Left lung (tissue), 14 donors: ENCODE results near the gene TPT1. TPM values are rescaled to one million over a fixed set of nuclear protein-coding genes. Genes with fewer than 3 reads are reported as not detected.
"Not testable (repeated sequence)": the region's sequence is repeated elsewhere in the genome, so short reads cannot be mapped to it uniquely, and the experiment has no call there.

Source experiments
- ATAC-seq: fragments of 200-7000 bp; cut with Tn5 transposase; one replicate; pipeline ENCODE4 v1.9.1; 2020; ENCODE audit warnings: moderate library complexity
- DNase-seq, 4 donors: peaks; one replicate each; pipeline ENCODE4 v3.0.0-alpha.2; 2013 to 2020
- H3K27ac ChIP-seq, 2 donors: fragments of 200-600 bp; sonication (generic) in 1 of 2; one replicate each; pipeline versions ENCODE4 v1.5.0 to v1.8.0; 2020 to 2021
- H3K27me3 ChIP-seq, 2 donors: fragments of 200-600 bp; sonication (generic) in 1 of 2; one replicate each; pipeline versions ENCODE4 v1.5.0 to v1.8.0; 2020 to 2021
- H3K36me3 ChIP-seq, 2 donors: fragments of 200-600 bp; sonication (generic) in 1 of 2; one replicate each; pipeline versions ENCODE4 v1.5.0 to v1.8.0; 2020 to 2021
- H3K4me1 ChIP-seq, 2 donors: fragments of 200-600 bp; one replicate each; pipeline ENCODE4 v1.8.0; 2021
- H3K4me3 ChIP-seq, 2 donors: fragments of 200-600 bp; sonication (generic) in 1 of 2; one replicate each; pipeline versions ENCODE4 v1.5.0 to v1.8.0; 2020 to 2021; ENCODE audit warnings: mild to moderate bottlenecking in 1 of 2
- H3K9me3 ChIP-seq, 2 donors: fragments of 200-600 bp; sonication (generic) in 1 of 2; one replicate each; pipeline versions ENCODE4 v1.5.0 to v1.8.0; 2020 to 2021
- intact Hi-C, 2 donors: fragments of 100-400 bp; cut with DNase I; formaldehyde crosslinking; loops; one replicate each; pipeline versions ENCODE4 v1.11.2 to v1.14.2; 2022
- long read RNA-seq, 12 donors: library from polyadenylated mRNA in 2 of 12; unstranded in 2 of 12; transcript quantifications; one replicate each; pipeline ENCODE4 v2.0.0 and lab custom pipeline, GENCODE V29; 2019 to 2026
- polyA plus RNA-seq, 6 donors: library from polyadenylated mRNA; unstranded; fragments of 120-200 nt; gene quantifications; one replicate each; pipeline ENCODE4 v1.2.1, GENCODE V29; 2013; ENCODE audit not compliant: insufficient read length in 6 of 6
- total RNA-seq, 2 donors: library from RNA; stranded (reverse); fragmentation: NEBNext Ultra II Directional; extraction: Animal tissue kit (Norgen Biotek cat#: 25700); gene quantifications; one replicate each; pipeline ENCODE4 v1.2.1, GENCODE V29; 2021
- TF ChIP-seq, protein P1 (sequence below), 2 donors: fragments of 200-600 bp; sonication (generic) in 1 of 2; IDR thresholded peaks; one replicate each; pipeline versions ENCODE4 v1.5.0 to v1.8.0; 2021; ENCODE audit warnings: antibody characterized with exemption in 2 of 2
- donor health status: DM: no; HTN: yes; CAD: no.
- donor health status: DM: no; HTN: no; CAD: no.

Gene TPT1
- total RNA-seq (1,000 to 10,000 TPM; 3,460 to 5,041 TPM), polyA plus RNA-seq (1,000 to 10,000 TPM; 7,976 to 8,787 (median 8,235) TPM)
- long read RNA-seq, donor 1, full-length matches to known transcripts, result 4,753 of 5,647 reads
- long read RNA-seq, donor 1, partial matches to known transcripts, result 714 of 5,647 reads
- long read RNA-seq, donor 1, other reads (novel, unspliced or antisense), result 180 of 5,647 reads
- long read RNA-seq, donor 2, full-length matches to known transcripts, result 3,295 of 4,292 reads
- long read RNA-seq, donor 2, partial matches to known transcripts, result 904 of 4,292 reads
- long read RNA-seq, donor 2, other reads (novel, unspliced or antisense), result 93 of 4,292 reads
- long read RNA-seq, donor 3, full-length matches to known transcripts, result 2,934 of 3,354 reads
- long read RNA-seq, donor 3, partial matches to known transcripts, result 340 of 3,354 reads
- long read RNA-seq, donor 3, other reads (novel, unspliced or antisense), result 80 of 3,354 reads
- long read RNA-seq, donor 4, full-length matches to known transcripts, result 4,978 of 5,356 reads
- long read RNA-seq, donor 4, partial matches to known transcripts, result 255 of 5,356 reads
- long read RNA-seq, donor 4, other reads (novel, unspliced or antisense), result 123 of 5,356 reads
- long read RNA-seq, donor 5, full-length matches to known transcripts, result 3,515 of 4,275 reads
- long read RNA-seq, donor 5, partial matches to known transcripts, result 637 of 4,275 reads
- long read RNA-seq, donor 5, other reads (novel, unspliced or antisense), result 123 of 4,275 reads
- long read RNA-seq, donor 6, full-length matches to known transcripts, result 6,531 of 7,594 reads
- long read RNA-seq, donor 6, partial matches to known transcripts, result 784 of 7,594 reads
- long read RNA-seq, donor 6, other reads (novel, unspliced or antisense), result 279 of 7,594 reads
- long read RNA-seq, donor 7, full-length matches to known transcripts, result 1,455 of 1,888 reads
- long read RNA-seq, donor 7, partial matches to known transcripts, result 416 of 1,888 reads
- long read RNA-seq, donor 7, other reads (novel, unspliced or antisense), result 17 of 1,888 reads
- long read RNA-seq, donor 8, full-length matches to known transcripts, result 1,384 of 1,636 reads
- long read RNA-seq, donor 8, partial matches to known transcripts, result 206 of 1,636 reads
- long read RNA-seq, donor 8, other reads (novel, unspliced or antisense), result 46 of 1,636 reads
- long read RNA-seq, donor 9, full-length matches to known transcripts, result 18 of 18 reads
- long read RNA-seq, donor 9, partial matches to known transcripts, result 0 of 18 reads
- long read RNA-seq, donor 9, other reads (novel, unspliced or antisense), result 0 of 18 reads
- long read RNA-seq, donor 10, full-length matches to known transcripts, result 2,223 of 2,325 reads
- long read RNA-seq, donor 10, partial matches to known transcripts, result 51 of 2,325 reads
- long read RNA-seq, donor 10, other reads (novel, unspliced or antisense), result 51 of 2,325 reads
- long read RNA-seq, donor 11, full-length matches to known transcripts, result 1,514 of 1,757 reads
- long read RNA-seq, donor 11, partial matches to known transcripts, result 218 of 1,757 reads
- long read RNA-seq, donor 11, other reads (novel, unspliced or antisense), result 25 of 1,757 reads
- long read RNA-seq, donor 12, full-length matches to known transcripts, result 2,414 of 2,752 reads
- long read RNA-seq, donor 12, partial matches to known transcripts, result 271 of 2,752 reads
- long read RNA-seq, donor 12, other reads (novel, unspliced or antisense), result 67 of 2,752 reads

DNA sequence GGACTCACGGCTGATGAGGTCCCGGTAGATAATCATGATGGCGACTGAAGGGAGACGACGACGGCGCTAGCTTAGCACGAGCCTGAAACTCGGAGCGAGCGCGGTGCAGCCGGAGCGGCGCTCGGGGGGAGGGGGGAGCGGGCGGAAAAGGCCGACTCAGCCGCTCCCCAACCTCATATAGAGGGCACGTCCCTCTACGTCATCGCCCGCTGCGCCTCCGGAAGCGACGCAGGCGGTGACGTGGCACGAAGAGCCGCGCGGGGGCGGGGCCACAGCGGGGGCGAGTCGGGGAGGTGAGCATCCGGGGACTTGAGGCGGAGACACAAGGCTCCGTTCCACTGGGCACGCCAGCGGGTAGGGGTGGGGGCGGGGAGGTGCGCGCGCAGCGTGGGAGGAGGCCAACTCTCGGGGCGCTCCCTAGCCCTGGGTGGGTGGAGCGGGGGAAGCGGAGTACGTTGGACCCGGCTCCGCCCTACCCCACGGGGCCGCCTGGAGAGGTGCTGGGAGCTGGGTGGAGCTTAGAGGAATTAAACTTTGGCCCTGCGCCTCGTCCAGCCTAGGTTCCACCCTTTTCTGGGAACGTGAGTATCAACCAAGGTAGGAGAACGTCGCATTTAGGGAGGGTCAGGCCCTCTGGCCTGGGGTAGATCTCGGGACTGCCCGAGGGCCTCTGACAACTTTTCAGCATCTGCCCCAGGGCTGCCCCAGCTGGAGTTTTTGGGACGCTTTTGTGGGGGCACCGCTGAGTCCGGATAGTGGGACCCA is at the start of gene TPT1:
Gene TPT1, minus strand, starts transcription at position 150 of the 765 bp plus-strand sequence. Its CDS starts 114 bp downstream, at position 36.
- peaks cover 28 to 52% of the 10 kb centered on the region in 2 donors for H3K4me1 ChIP-seq
- peaks cover 0 to 60% of the 10 kb centered on the region in 2 donors for H3K36me3 ChIP-seq
- DNase-seq (peak; percentile 99 to 100 (median 100)), ATAC-seq (peak; percentile 92)
- H3K27ac ChIP-seq, result peak within 1 kb of the TSS; percentile 100
- H3K4me3 ChIP-seq, result peak within 1 kb of the TSS; percentile 85 to 95
- no peaks in the 10 kb centered on the region for H3K27me3 ChIP-seq
- TF ChIP-seq, protein P1, sequence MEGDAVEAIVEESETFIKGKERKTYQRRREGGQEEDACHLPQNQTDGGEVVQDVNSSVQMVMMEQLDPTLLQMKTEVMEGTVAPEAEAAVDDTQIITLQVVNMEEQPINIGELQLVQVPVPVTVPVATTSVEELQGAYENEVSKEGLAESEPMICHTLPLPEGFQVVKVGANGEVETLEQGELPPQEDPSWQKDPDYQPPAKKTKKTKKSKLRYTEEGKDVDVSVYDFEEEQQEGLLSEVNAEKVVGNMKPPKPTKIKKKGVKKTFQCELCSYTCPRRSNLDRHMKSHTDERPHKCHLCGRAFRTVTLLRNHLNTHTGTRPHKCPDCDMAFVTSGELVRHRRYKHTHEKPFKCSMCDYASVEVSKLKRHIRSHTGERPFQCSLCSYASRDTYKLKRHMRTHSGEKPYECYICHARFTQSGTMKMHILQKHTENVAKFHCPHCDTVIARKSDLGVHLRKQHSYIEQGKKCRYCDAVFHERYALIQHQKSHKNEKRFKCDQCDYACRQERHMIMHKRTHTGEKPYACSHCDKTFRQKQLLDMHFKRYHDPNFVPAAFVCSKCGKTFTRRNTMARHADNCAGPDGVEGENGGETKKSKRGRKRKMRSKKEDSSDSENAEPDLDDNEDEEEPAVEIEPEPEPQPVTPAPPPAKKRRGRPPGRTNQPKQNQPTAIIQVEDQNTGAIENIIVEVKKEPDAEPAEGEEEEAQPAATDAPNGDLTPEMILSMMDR (IDR thresholded peaks at IDR 0.05), result no peak
- H3K9me3 ChIP-seq, result no peaks in the 10 kb centered on the region
- intact Hi-C loops, result no loop called here

GRCh38 chr13:45390348-45390747 is 49.4 kb upstream of the TPT1 start:
- ATAC-seq, H3K4me1 ChIP-seq, intact Hi-C loops, H3K27me3 ChIP-seq, H3K4me3 ChIP-seq, H3K27ac ChIP-seq, DNase-seq, H3K9me3 ChIP-seq: not testable (repeated sequence)
- peaks cover 0 to 32% of the 10 kb centered on the region in 2 donors for H3K36me3 ChIP-seq

DNA sequence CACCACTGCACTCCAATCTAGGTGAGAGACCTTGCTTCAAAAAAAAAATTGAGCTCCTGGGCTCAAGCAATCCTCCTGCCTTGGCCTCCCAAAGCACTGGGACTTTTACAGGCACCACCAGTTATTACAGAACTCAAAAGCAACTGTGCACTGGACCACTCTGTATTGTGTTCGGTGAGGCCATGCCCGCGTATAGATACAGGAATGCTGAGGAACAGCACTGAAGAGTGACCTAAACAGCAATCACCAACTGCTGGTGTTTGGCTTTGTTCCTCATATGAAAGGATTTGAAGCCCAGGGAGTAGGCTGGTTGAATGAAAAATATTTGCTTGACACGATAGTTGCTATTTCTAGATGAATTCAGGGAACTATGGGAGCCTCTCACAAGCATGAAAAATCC is 47.7 kb upstream of the TPT1 start:
- Histone ChIP-seq H3K36me3 (peaks cover 0 to 25% of the 10 kb centered on the region in 2 donors), H3K4me3 (no peak overlapping the region), H3K9me3 (no peaks in the 10 kb centered on the region), H3K4me1 (no peaks in the 10 kb centered on the region), H3K27ac (no peak overlapping the region), H3K27me3 (no peaks in the 10 kb centered on the region)
- DNase-seq (no peak), ATAC-seq (no peak)
- intact Hi-C loops, result no loop called here
- TF ChIP-seq, protein P1 (IDR thresholded peaks at IDR 0.05), result no peak

- intact Hi-C loops, ATAC-seq, H3K9me3 ChIP-seq, H3K27me3 ChIP-seq, H3K27ac ChIP-seq, H3K4me1 ChIP-seq, DNase-seq, H3K4me3 ChIP-seq: not testable (repeated sequence)
- peaks cover 0 to 16% of the 10 kb centered on the region in 2 donors for H3K36me3 ChIP-seq
Measured at GRCh38 chr13:45386892-45387575, 46.1 kb upstream of the TPT1 start.
